SH-SY5Y (cell line): ENCODE measurements around the gene RNF157.

Source experiments
- GATA2 ChIP-seq: IDR thresholded peaks from 2 replicates; pipeline ENCODE4 v1.6.1; 2011; ENCODE audit warnings: mild to moderate bottlenecking, low read depth, low read length
- GATA3 ChIP-seq: IDR thresholded peaks from 2 replicates; pipeline ENCODE4 v1.6.1; 2011; ENCODE audit warnings: low read depth, mild to moderate bottlenecking, low read length, moderate library complexity

GRCh38 chr17:76268991-76269981 is 29.0 kb upstream of the RNF157 start:
- TF ChIP-seq GATA3 (no peak), GATA2 (no peak)
